Fibroblast of lung (primary cell): ENCODE measurements around the gene R3HCC1L. TPM values are rescaled to one million over a fixed set of nuclear protein-coding genes. Genes with fewer than 3 reads are reported as not detected.
"Not testable (repeated sequence)": the region's sequence is repeated elsewhere in the genome, so short reads cannot be mapped to it uniquely, and the experiment has no call there.

ENCODE experiments used
- DNase-seq, 2 donors: peaks; one replicate each; pipeline versions ENCODE4 v3.0.0 to v3.0.0-alpha.2; 2010; ENCODE audit warnings: low read depth in 2 of 2
- H2AFZ ChIP-seq: 2 replicates; pipeline ENCODE4 v1.5.1; 2012; ENCODE audit warnings: low read length, control low read depth, inconsistent platforms
- H3K27ac ChIP-seq: 2 replicates; pipeline ENCODE4 v1.5.1; 2011; ENCODE audit warnings: low read length, control low read depth; ENCODE audit not compliant: insufficient read depth
- H3K27me3 ChIP-seq: 2 replicates; pipeline ENCODE4 v1.5.1; 2011; ENCODE audit warnings: mild to moderate bottlenecking, low read length; ENCODE audit not compliant: control insufficient read depth, insufficient read depth
- H3K36me3 ChIP-seq: 2 replicates; pipeline ENCODE4 v1.5.1; 2011; ENCODE audit warnings: low read length; ENCODE audit not compliant: control insufficient read depth, insufficient read depth
- H3K4me1 ChIP-seq: 2 replicates; pipeline ENCODE4 v1.5.1; 2011; ENCODE audit warnings: low read length; ENCODE audit not compliant: control insufficient read depth, insufficient read depth; ENCODE audit errors: extremely low read depth
- H3K4me2 ChIP-seq: 2 replicates; pipeline ENCODE4 v1.5.1; 2011; ENCODE audit warnings: low read length, control low read depth; ENCODE audit not compliant: insufficient read depth; ENCODE audit errors: extremely low read depth
- H3K4me3 ChIP-seq, 4 experiments: fragments of 200-600 bp in 1 of 4; sonication (generic) in 1 of 4; replicated peaks in 1 of 4; 2 replicates each; pipeline ENCODE4 v1.5.1; 2011 to 2016; ENCODE audit warnings: low read length in 4 of 4, low read depth in 3 of 4, mild to moderate bottlenecking in 3 of 4, control low read depth in 2 of 4, inconsistent platforms in 1 of 4, mixed read lengths in 1 of 4; ENCODE audit not compliant: insufficient read depth in 1 of 4; ENCODE audit errors: control extremely low read depth in 1 of 4
- H3K79me2 ChIP-seq: 2 replicates; pipeline ENCODE4 v1.5.1; 2012; ENCODE audit warnings: mild to moderate bottlenecking, low read length, inconsistent platforms; ENCODE audit not compliant: control insufficient read depth, insufficient read depth
- H3K9ac ChIP-seq: 2 replicates; pipeline ENCODE4 v1.5.1; 2011; ENCODE audit warnings: mild to moderate bottlenecking, low read length, control low read depth; ENCODE audit not compliant: insufficient read depth
- H3K9me3 ChIP-seq: 2 replicates; pipeline ENCODE4 v1.5.1; 2012; ENCODE audit warnings: low read depth, low read length; ENCODE audit not compliant: control insufficient read depth, insufficient read depth
- H4K20me1 ChIP-seq: 2 replicates; pipeline ENCODE4 v1.5.1; 2011; ENCODE audit warnings: low read length; ENCODE audit not compliant: control insufficient read depth, insufficient read depth; ENCODE audit errors: extremely low read depth
- EZH2 ChIP-seq: IDR thresholded peaks from 2 replicates; pipeline ENCODE4 v1.5.1; 2012; ENCODE audit warnings: low read length, control low read depth, mild to moderate bottlenecking; ENCODE audit errors: missing control alignments
- polyA plus RNA-seq, 2 donors: library from polyadenylated mRNA; depleted of rRNA in 1 of 2; stranded (reverse) in 1 of 2; unstranded in 1 of 2; fragments of >200 nt; gene quantifications; 2 replicates each; pipeline ENCODE4 v1.2.1, GENCODE V29; 2011 to 2012; ENCODE audit warnings: missing spikeins in 1 of 2
- total RNA-seq: library from RNA; depleted of rRNA; stranded (reverse); fragments of >200 nt; gene quantifications from 2 replicates; pipeline ENCODE4 v1.2.1, GENCODE V29; 2014
- TF ChIP-seq, protein P1 (sequence below), 2 donors: IDR thresholded peaks in 1 of 2; conservative IDR thresholded peaks in 1 of 2; 1 replicate in 1 of 2; 2 replicates in 1 of 2; pipeline ENCODE4 v1.5.1; 2011 to 2012; ENCODE audit warnings: low read length in 2 of 2, control low read depth in 1 of 2, inconsistent platforms in 1 of 2, low read depth in 1 of 2, mild to moderate bottlenecking in 1 of 2

The R3HCC1L gene
- total and polyA plus RNA-seq, 2 donors (not counting 1 experiment from before 2014, with no cell fraction given) = 11.1 to 19.5 TPM

DNA sequence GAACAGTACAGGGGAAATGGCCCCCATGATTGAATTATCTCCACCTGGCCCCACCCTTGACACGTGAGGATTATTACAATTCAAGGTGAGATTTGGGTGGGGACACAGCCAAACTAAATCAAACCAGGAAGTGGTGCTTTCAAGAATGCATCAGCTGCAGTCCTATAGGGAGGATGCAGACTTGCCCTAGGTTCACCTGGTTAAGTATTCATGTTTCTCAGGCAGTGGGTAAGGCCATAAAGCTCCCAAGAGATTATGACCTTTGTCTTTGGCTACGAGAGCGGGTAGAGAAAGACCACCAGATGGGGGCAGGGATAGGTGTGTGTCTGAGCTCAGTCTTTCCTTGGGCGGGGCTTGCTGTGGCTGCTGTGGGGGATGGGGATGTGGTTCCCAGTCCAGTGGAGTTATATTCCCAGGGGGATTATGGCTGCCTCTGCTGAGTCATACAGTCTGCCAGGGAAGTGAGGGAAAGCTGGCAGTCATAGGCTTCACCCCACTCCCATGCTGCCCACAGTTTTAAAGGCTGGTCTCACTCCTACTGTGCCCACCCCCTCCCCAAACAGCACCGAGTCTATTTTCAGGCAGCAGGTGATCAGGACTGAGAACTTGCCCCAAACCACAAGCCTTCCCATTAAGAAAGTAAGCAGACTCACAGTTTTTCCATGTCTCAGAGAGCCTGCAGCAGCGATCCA lies 8.4 kb upstream of the R3HCC1L start:
- Histone ChIP-seq H3K4me3 (no peak overlapping the region), H3K4me1 (no peaks in the 10 kb centered on the region), H3K36me3 (no peaks in the 10 kb centered on the region), H3K79me2 (no peaks in the 10 kb centered on the region), H4K20me1 (no peaks in the 10 kb centered on the region), H3K27me3 (peaks cover 8% of the 10 kb centered on the region), H2AFZ (no peak overlapping the region), H3K27ac (no peak overlapping the region), H3K9me3 (no peaks in the 10 kb centered on the region), H3K4me2 (no peak overlapping the region), H3K9ac (no peak overlapping the region)
- TF ChIP-seq EZH2 = no peak
- TF ChIP-seq, protein P1, sequence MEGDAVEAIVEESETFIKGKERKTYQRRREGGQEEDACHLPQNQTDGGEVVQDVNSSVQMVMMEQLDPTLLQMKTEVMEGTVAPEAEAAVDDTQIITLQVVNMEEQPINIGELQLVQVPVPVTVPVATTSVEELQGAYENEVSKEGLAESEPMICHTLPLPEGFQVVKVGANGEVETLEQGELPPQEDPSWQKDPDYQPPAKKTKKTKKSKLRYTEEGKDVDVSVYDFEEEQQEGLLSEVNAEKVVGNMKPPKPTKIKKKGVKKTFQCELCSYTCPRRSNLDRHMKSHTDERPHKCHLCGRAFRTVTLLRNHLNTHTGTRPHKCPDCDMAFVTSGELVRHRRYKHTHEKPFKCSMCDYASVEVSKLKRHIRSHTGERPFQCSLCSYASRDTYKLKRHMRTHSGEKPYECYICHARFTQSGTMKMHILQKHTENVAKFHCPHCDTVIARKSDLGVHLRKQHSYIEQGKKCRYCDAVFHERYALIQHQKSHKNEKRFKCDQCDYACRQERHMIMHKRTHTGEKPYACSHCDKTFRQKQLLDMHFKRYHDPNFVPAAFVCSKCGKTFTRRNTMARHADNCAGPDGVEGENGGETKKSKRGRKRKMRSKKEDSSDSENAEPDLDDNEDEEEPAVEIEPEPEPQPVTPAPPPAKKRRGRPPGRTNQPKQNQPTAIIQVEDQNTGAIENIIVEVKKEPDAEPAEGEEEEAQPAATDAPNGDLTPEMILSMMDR (conservative IDR thresholded peaks at IDR 0.05 in 1 of 2, IDR thresholded peaks at IDR 0.05 in 1 of 2; ENCODE audit: low read depth in 1 of 2, low read length in 2 of 2) = no peak
- DNase-seq = no peak

DNA sequence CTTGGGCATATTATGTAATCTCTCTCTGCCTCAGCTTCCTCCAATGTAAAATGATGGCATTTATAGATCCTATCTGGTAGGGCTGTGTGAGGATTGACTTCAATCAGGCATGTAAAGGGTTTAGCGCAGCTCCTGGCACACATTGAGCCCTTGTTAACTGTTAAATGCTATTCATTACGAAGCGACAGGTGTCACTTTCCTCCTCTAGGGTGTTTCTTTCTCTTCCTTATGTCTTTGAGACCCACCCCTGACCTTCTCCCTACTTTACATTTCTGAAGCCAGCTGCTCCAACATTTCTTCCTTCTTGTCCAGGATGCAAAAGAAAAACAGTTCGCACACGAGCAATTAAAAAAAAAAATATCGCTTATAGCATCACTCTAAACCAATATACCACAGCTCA lies 5.7 kb upstream of the R3HCC1L start:
- H3K27me3 ChIP-seq = peaks cover 8% of the 10 kb centered on the region
- H3K4me2 ChIP-seq = no peak overlapping the region
- DNase-seq = no peak
- no peaks in the 10 kb centered on the region for H3K4me1 ChIP-seq
- TF ChIP-seq, protein P1 (conservative IDR thresholded peaks at IDR 0.05 in 1 of 2, IDR thresholded peaks at IDR 0.05 in 1 of 2; ENCODE audit: low read depth in 1 of 2, low read length in 2 of 2) = no peak
- no peak for TF ChIP-seq EZH2
- no peaks in the 10 kb centered on the region for H3K36me3 ChIP-seq
- H4K20me1 ChIP-seq = no peaks in the 10 kb centered on the region
- H3K9me3 ChIP-seq = no peaks in the 10 kb centered on the region
- no peak overlapping the region for H2AFZ ChIP-seq
- H3K4me3 ChIP-seq = no peak overlapping the region
- H3K27ac ChIP-seq = no peak overlapping the region
- no peaks in the 10 kb centered on the region for H3K79me2 ChIP-seq
- no peak overlapping the region for H3K9ac ChIP-seq

DNA sequence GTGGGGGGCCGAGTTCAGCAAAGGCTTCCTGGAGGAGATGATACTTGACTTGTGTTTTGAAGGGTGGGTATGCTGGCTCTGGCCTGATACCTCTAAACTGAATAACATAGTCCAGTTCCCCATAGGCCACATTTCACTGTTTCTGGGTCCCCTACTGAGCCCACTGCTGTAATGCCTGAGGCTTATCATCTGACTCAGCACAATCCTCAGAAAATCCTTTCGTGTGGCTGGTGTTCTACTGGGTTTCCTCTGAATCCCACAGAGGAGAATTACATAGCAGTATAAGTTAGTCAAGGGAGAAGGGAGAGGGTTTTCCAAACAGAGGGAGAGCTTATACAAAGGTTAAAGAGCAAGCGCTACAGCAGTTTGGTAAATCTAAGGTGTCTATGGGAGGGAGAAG lies 2.8 kb upstream of the R3HCC1L start:
- no peak for TF ChIP-seq EZH2
- TF ChIP-seq, protein P1 (conservative IDR thresholded peaks at IDR 0.05 in 1 of 2, IDR thresholded peaks at IDR 0.05 in 1 of 2; ENCODE audit: low read depth in 1 of 2, low read length in 2 of 2) = no peak
- Histone ChIP-seq H3K36me3 (no peaks in the 10 kb centered on the region), H4K20me1 (no peaks in the 10 kb centered on the region), H3K4me2 (no peak overlapping the region), H3K4me1 (peaks cover 2% of the 10 kb centered on the region), H3K9me3 (no peaks in the 10 kb centered on the region), H3K27ac (no peak overlapping the region), H2AFZ (no peak overlapping the region), H3K4me3 (no peak overlapping the region), H3K27me3 (peaks cover 8% of the 10 kb centered on the region), H3K9ac (no peak overlapping the region), H3K79me2 (peaks cover 18% of the 10 kb centered on the region)
- no peak for DNase-seq

DNA sequence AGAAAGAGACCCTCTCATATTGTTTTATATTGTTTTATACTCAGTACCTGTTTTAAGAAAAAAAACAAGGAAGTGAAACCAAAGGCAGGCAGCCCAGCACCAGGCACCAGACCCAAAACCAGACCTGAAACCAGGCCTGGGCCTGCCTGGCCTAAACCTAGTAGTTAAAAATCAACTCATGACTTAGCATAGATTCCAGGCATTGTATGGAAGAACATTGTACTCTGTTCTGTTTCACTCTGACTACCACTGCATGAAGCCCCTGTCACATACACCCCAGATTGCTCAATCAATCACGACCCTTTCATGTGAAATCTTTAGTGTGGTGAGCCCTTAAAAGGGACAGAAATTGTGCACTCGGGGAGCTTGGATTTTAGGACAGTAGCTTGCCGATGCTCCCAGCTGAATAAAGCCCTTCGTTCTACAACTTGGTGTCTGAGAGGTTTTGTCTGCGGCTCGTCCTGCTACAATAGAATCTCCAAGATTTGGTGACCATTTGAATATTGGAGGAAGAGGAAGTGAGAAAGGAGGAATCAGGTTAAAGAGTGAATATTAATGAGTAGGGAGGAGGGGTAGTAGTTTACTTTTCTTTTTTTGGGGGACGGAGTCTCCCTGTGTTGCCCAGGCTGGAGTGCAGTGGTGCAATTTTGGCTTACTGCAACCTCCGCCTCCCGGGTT lies 1.2 kb upstream of the R3HCC1L start:
- H3K27me3 ChIP-seq, H3K4me3 ChIP-seq, H3K27ac ChIP-seq, H3K4me1 ChIP-seq, H2AFZ ChIP-seq, H3K9me3 ChIP-seq, H3K4me2 ChIP-seq, H3K36me3 ChIP-seq, H3K9ac ChIP-seq, DNase-seq, H4K20me1 ChIP-seq: not testable (repeated sequence)
- H3K79me2 ChIP-seq = peaks cover 31% of the 10 kb centered on the region
